ENCODE results near the gene TSR3.
A peak's percentile ranks its signal among the peaks of the same experiment; 100 is the strongest.

Gene TSR3

GRCh38 chr16:1377406-1378010 is 25.8 kb upstream of the TSR3 start:
- DNase-seq, result no peak

GRCh38 chr16:1375741-1376410 is 24.2 kb upstream of the TSR3 start:
- no peak for DNase-seq

- no peak for DNase-seq
Observed at GRCh38 chr16:1375298-1375640, 23.6 kb upstream of the TSR3 start.

- DNase-seq, result no peak
Observed at GRCh38 chr16:1374418-1375297, 23.0 kb upstream of the TSR3 start.

- DNase-seq, result no peak
Observed at GRCh38 chr16:1372292-1372950, 20.7 kb upstream of the TSR3 start.

GRCh38 chr16:1371054-1371978 is 19.6 kb upstream of the TSR3 start:
- no peak for DNase-seq

- DNase-seq, result no peak
Observed at GRCh38 chr16:1367486-1368174, 16.0 kb upstream of the TSR3 start.

GRCh38 chr16:1366712-1367299 is 15.1 kb upstream of the TSR3 start:
- no peak for DNase-seq

- no peak for DNase-seq
Observed at GRCh38 chr16:1366060-1366711, 14.5 kb upstream of the TSR3 start.

GRCh38 chr16:1364510-1364909 is 12.8 kb upstream of the TSR3 start:
- no peak for DNase-seq

- peak; percentile 39 to 51 for DNase-seq
Observed at GRCh38 chr16:1363501-1364041, 11.9 kb upstream of the TSR3 start.

GRCh38 chr16:1362807-1363206 is 11.1 kb upstream of the TSR3 start:
- no peak for DNase-seq

- no peak for DNase-seq
Observed at GRCh38 chr16:1361685-1362360, 10.1 kb upstream of the TSR3 start.

- DNase-seq, result no peak
Observed at GRCh38 chr16:1357906-1358566, 6.4 kb upstream of the TSR3 start.

- DNase-seq, result no peak
Observed at GRCh38 chr16:1356061-1356900, 4.6 kb upstream of the TSR3 start.

GRCh38 chr16:1355591-1355990 is 3.9 kb upstream of the TSR3 start:
- no peak for DNase-seq

GRCh38 chr16:1354815-1355540 is 3.3 kb upstream of the TSR3 start:
- DNase-seq, result no peak

GRCh38 chr16:1351215-1351581 is 480 bp downstream of the TSR3 start:
- DNase-seq, result no peak

Data from NCI-H1930 (cell line).